ENCODE results near the gene TUBA1C. TPM values are rescaled to one million over a fixed set of nuclear protein-coding genes. Genes with fewer than 3 reads are reported as not detected.

Gene TUBA1C
- total RNA-seq (48.5 TPM), polyA plus RNA-seq (ENCODE audit: insufficient read depth in 1 of 8, insufficient read length in 8 of 8, low replicate concordance in 1 of 8) (100 to 1,000 TPM in 1 of 8 donors, 10 to 100 TPM in 7; 59.1 to 101 (median 84.0) TPM)
- long read RNA-seq, donor 1, transcript TUBA1C-201 (4 exons, 3,001 nt): major isoform, 6 of 409 reads
- long read RNA-seq, donor 1, partial matches to known transcripts: 255 of 409 reads
- long read RNA-seq, donor 1, other reads (novel, unspliced or antisense): 148 of 409 reads
- long read RNA-seq, donor 2, partial matches to known transcripts: 67 of 147 reads
- long read RNA-seq, donor 2, other reads (novel, unspliced or antisense): 78 of 147 reads
- long read RNA-seq, donor 3, transcript TUBA1C-201 (4 exons, 3,001 nt): major isoform, 13 of 1,075 reads
- long read RNA-seq, donor 3, partial matches to known transcripts: 452 of 1,075 reads
- long read RNA-seq, donor 3, other reads (novel, unspliced or antisense): 609 of 1,075 reads
- long read RNA-seq, donor 4, transcript TUBA1C-201 (4 exons, 3,001 nt): major isoform, 15 of 946 reads
- long read RNA-seq, donor 4, partial matches to known transcripts: 197 of 946 reads
- long read RNA-seq, donor 4, other reads (novel, unspliced or antisense): 733 of 946 reads
- long read RNA-seq, donor 5, transcript TUBA1C-201 (4 exons, 3,001 nt): major isoform, 66 of 328 reads
- long read RNA-seq, donor 5, partial matches to known transcripts: 41 of 328 reads
- long read RNA-seq, donor 5, other reads (novel, unspliced or antisense): 217 of 328 reads
- long read RNA-seq, donor 6, transcript TUBA1C-201 (4 exons, 3,001 nt): major isoform, 37 of 2,947 reads
- long read RNA-seq, donor 6, partial matches to known transcripts: 2,302 of 2,947 reads
- long read RNA-seq, donor 6, other reads (novel, unspliced or antisense): 607 of 2,947 reads
- long read RNA-seq, donor 7, transcript TUBA1C-201 (4 exons, 3,001 nt): major isoform, 37 of 318 reads
- long read RNA-seq, donor 7, partial matches to known transcripts: 61 of 318 reads
- long read RNA-seq, donor 7, other reads (novel, unspliced or antisense): 217 of 318 reads
- long read RNA-seq, donor 8, transcript TUBA1C-201 (4 exons, 3,001 nt): major isoform, 11 of 89 reads
- long read RNA-seq, donor 8, partial matches to known transcripts: 6 of 89 reads
- long read RNA-seq, donor 8, other reads (novel, unspliced or antisense): 72 of 89 reads
- long read RNA-seq, donor 9, transcript TUBA1C-201 (4 exons, 3,001 nt): major isoform, 24 of 515 reads
- long read RNA-seq, donor 9, partial matches to known transcripts: 417 of 515 reads
- long read RNA-seq, donor 9, other reads (novel, unspliced or antisense): 74 of 515 reads
- long read RNA-seq, donor 10, transcript TUBA1C-201 (4 exons, 3,001 nt): major isoform, 21 of 1,721 reads
- long read RNA-seq, donor 10, partial matches to known transcripts: 1,353 of 1,721 reads
- long read RNA-seq, donor 10, other reads (novel, unspliced or antisense): 347 of 1,721 reads
- long read RNA-seq, donor 11, transcript TUBA1C-201 (4 exons, 3,001 nt): major isoform, 12 of 446 reads
- long read RNA-seq, donor 11, partial matches to known transcripts: 335 of 446 reads
- long read RNA-seq, donor 11, other reads (novel, unspliced or antisense): 99 of 446 reads

DNA sequence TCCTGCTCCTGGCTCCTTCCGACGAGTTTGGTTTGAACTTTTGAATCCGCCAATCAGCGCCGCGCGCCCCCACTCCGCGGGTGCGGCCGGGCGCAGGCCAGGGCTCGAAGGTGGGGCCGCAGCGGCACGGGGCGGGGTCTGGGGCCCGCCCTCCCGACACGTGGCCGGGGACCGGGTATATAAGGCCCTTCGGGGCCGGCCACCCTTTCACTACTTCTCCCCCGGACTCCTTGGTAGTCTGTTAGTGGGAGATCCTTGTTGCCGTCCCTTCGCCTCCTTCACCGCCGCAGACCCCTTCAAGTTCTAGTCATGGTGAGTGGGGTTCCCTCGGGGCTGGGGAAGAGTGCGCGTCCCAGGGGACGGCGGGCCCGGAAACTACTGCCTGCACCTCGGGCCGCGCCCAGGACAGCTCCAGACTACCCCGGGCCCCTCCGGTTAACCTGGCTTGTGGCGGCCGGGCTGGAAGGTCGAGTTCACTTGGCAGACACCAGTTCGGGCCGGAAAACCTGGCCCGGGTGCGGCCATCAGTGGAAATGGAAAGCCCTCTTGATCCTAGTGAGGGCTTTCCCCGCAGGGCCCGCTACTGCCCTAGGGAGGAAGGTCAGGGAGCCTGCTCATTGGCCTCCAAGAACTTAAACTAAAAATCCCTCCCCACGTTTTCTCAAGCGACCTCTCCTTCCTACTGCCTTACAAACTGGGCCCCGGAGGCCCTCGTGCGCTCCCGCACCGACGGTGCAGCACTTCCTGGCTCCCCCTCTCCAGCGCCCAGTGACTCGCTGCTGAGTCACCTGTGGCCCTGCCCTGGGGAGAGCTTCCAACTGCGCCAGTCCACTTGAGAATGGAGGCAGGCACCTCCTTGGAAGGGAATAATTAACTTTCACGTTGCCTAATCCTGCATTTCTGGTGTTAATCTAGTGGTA is at the start of gene TUBA1C:
TSS of gene TUBA1C (plus strand) at position 210 of the 920 bp plus-strand sequence. CDS start at position 310, 100 bp downstream.
- H3K27ac ChIP-seq (ENCODE audit: low read length): peak within 1 kb of the TSS; percentile 89
- peaks cover 14% of the 10 kb centered on the region for H3K4me1 ChIP-seq (ENCODE audit: control insufficient read depth, insufficient read depth, low read length)
- no peaks in the 10 kb centered on the region for H3K9me3 ChIP-seq (replicated peaks; ENCODE audit: control insufficient read depth, low read depth, low read length)
- H3K27me3 ChIP-seq (ENCODE audit: control insufficient read depth, insufficient read depth, low read length): no peaks in the 10 kb centered on the region
- H3K36me3 ChIP-seq (ENCODE audit: control insufficient read depth, insufficient read depth, low read length): peaks cover 13% of the 10 kb centered on the region
- WGBS (ENCODE audit: insufficient coverage): under 1% methylated on average over 40 of the region's 61 CpGs
- H3K4me3 ChIP-seq (ENCODE audit: low read length): peak within 1 kb of the TSS; percentile 90
- peak; percentile 95 for DNase-seq

DNA sequence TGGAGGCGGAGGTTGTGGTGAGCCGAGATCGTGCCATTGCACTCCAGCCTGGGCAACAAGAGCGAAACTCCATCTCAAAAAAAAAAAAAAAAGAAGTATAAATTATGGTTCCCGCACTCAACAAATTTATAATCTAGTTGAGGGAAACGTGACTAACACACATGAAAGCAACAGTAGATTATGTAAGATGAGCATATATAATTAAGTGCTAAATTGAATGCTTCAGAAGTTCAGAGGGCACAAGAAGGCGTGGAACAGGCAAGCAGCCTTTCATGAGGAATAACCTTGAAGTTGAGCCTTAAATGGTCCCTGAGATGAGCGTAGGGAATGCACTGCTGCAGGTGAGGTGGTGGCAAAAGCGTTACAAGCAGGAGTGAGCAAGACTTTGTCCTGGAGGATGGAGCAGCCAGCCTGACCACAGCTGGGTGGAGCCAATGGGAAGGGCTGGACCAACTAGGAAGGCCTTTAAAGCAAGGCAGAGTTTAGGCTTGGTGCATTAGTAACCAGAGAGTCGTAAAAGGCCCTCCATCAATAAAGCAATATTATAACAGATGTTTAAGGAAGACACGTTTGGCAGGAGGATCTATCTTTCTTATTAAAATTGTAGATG is 45.4 kb upstream of the TUBA1C start:
- WGBS (ENCODE audit: insufficient coverage): 81% methylated on average over 3 of the region's 11 CpGs
- H3K4me3 ChIP-seq (ENCODE audit: low read length): no peak overlapping the region
- H3K9me3 ChIP-seq (replicated peaks; ENCODE audit: control insufficient read depth, low read depth, low read length): no peaks in the 10 kb centered on the region
- no peak overlapping the region for H3K27ac ChIP-seq (ENCODE audit: low read length)
- peaks cover 23% of the 10 kb centered on the region for H3K4me1 ChIP-seq (ENCODE audit: control insufficient read depth, insufficient read depth, low read length)
- no peaks in the 10 kb centered on the region for H3K36me3 ChIP-seq (ENCODE audit: control insufficient read depth, insufficient read depth, low read length)
- no peaks in the 10 kb centered on the region for H3K27me3 ChIP-seq (ENCODE audit: control insufficient read depth, insufficient read depth, low read length)
- DNase-seq: no peak

DNA sequence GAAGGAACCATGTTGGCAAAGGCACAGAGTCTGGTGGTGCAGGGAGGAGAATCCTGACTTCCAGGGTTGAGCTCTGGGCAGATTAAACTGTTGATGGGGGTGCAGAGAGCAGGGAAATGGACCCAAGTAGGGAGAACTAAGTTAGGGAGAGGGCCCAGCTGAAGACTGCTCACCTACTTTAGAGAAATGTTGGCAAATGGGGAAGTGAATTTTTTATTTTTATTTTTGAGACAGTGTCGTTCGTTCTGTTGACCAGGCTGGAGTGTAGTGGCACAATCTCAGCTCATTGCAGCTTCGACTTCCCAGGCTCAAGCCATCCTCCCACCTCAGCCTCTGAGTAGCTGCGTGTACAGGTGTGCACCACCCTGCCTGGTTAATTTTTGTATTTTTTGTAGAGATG is 43.9 kb upstream of the TUBA1C start:
- no CpG with 5 or more reads among the region's 4 CpGs for WGBS (ENCODE audit: insufficient coverage)
- peak overlapping the region; percentile 3 for H3K27ac ChIP-seq (ENCODE audit: low read length)
- DNase-seq: no peak

DNA sequence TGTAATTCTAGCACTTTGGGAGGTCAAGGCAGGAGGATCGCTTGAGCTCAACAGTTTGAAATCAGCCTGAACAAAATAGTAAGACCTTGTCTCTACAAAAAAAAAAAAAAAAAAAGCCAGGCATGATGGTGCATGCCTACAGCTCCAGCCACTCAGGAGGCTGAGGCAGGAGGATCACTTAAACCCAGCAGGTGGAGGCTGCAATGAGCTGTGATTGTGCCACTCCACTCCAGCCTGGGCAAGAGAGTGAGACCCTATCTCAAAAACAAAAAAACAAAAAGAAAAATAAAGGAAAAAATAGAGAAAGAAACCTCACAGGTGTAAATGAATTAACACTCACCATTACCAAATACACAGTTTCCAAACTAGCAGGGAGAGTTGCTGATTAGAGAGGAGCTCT is 41.8 kb upstream of the TUBA1C start:
- peaks cover 22% of the 10 kb centered on the region for H3K4me1 ChIP-seq (ENCODE audit: control insufficient read depth, insufficient read depth, low read length)
- H3K9me3 ChIP-seq (replicated peaks; ENCODE audit: control insufficient read depth, low read depth, low read length): no peaks in the 10 kb centered on the region
- no CpG with 5 or more reads among the region's 1 CpG for WGBS (ENCODE audit: insufficient coverage)
- no peaks in the 10 kb centered on the region for H3K27me3 ChIP-seq (ENCODE audit: control insufficient read depth, insufficient read depth, low read length)
- H3K27ac ChIP-seq (ENCODE audit: low read length): peak overlapping the region; percentile 96
- no peaks in the 10 kb centered on the region for H3K36me3 ChIP-seq (ENCODE audit: control insufficient read depth, insufficient read depth, low read length)
- H3K4me3 ChIP-seq (ENCODE audit: low read length): no peak overlapping the region
- DNase-seq: no peak

More for the DNA sequence above, 43.9 kb upstream of the TUBA1C start:
- H3K4me3 ChIP-seq (ENCODE audit: low read length): no peak overlapping the region
- no peaks in the 10 kb centered on the region for H3K36me3 ChIP-seq (ENCODE audit: control insufficient read depth, insufficient read depth, low read length)
- peaks cover 14% of the 10 kb centered on the region for H3K4me1 ChIP-seq (ENCODE audit: control insufficient read depth, insufficient read depth, low read length)
- H3K9me3 ChIP-seq (replicated peaks; ENCODE audit: control insufficient read depth, low read depth, low read length): no peaks in the 10 kb centered on the region
- no peaks in the 10 kb centered on the region for H3K27me3 ChIP-seq (ENCODE audit: control insufficient read depth, insufficient read depth, low read length)

DNA sequence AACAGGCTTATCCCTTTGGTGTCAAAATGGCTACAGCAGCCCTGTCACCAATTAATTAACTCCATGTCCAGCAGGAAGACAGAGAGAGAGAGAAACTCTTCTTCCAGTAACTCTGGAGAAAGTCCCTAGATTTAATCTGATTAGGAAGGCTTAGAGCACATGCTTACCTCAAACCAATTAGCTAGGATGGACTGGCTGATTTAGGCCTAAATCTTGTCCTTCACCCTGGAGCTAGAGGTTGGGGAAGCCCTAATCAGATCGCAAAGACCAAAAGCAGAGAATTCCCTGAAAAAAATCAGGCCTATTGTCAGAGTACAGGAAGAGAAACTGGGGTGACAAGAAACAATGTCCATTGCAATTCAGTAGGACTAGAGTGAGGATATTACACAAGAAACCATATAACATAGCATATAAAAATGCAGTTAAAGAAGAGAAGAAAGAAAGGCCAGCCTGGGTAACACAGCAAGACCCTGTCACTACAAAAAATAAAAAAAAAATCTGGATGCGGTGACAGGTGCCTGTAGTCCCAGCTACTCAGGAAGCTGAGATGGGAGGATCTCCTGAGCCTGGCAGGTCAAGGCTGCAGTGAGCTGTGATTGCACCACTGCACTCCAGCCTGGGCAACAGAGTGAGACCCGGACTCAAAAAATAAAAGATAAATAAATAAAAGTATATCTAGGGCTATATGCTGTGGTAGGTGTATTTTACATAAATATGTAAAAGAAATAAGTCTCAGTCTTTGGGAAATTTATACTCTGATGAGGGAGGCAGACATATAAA is 41.1 kb upstream of the TUBA1C start:
- Histone ChIP-seq H3K27me3 (ENCODE audit: control insufficient read depth, insufficient read depth, low read length) (no peaks in the 10 kb centered on the region), H3K4me1 (ENCODE audit: control insufficient read depth, insufficient read depth, low read length) (peaks cover 22% of the 10 kb centered on the region), H3K4me3 (ENCODE audit: low read length) (no peak overlapping the region), H3K27ac (ENCODE audit: low read length) (peak overlapping the region; percentile 96), H3K36me3 (ENCODE audit: control insufficient read depth, insufficient read depth, low read length) (no peaks in the 10 kb centered on the region), H3K9me3 (replicated peaks; ENCODE audit: control insufficient read depth, low read depth, low read length) (no peaks in the 10 kb centered on the region)
- 100% methylated on average over 1 of the region's 3 CpGs for WGBS (ENCODE audit: insufficient coverage)
- no peak for DNase-seq

DNA sequence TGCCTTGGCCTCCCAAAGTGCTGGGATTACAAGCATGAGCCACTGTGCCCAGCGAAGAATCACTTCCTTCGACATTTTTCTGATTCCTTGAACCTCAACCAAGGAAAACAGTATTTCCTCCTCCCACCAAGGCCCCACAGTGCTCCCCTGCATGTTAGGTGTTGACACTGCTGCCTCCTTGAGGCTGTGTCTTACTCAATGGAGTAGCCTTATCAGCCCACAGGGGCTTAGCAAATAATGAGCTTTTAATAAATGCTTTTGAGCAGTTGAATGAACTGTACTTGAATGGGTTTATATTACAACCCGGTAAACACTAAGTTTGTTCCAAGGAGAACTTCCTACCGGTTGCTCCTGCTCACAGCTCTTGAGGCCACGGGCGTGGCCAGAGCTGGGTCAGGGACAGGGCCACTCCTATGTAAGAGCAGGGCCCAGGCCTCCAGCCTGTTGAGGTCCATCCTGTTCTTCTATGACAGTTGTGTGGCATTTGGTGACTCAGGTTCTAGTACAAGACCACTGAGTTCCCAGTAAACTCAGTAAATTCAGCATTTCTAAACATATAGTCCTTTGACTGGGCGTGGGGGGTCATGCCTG is 39.2 kb upstream of the TUBA1C start:
- Histone ChIP-seq H3K27me3 (ENCODE audit: control insufficient read depth, insufficient read depth, low read length) (no peaks in the 10 kb centered on the region), H3K4me1 (ENCODE audit: control insufficient read depth, insufficient read depth, low read length) (peaks cover 28% of the 10 kb centered on the region), H3K4me3 (ENCODE audit: low read length) (no peak overlapping the region), H3K27ac (ENCODE audit: low read length) (no peak overlapping the region), H3K36me3 (ENCODE audit: control insufficient read depth, insufficient read depth, low read length) (no peaks in the 10 kb centered on the region), H3K9me3 (replicated peaks; ENCODE audit: control insufficient read depth, low read depth, low read length) (no peaks in the 10 kb centered on the region)
- WGBS (ENCODE audit: insufficient coverage): 69% methylated on average over 2 of the region's 7 CpGs
- DNase-seq: no peak

DNA sequence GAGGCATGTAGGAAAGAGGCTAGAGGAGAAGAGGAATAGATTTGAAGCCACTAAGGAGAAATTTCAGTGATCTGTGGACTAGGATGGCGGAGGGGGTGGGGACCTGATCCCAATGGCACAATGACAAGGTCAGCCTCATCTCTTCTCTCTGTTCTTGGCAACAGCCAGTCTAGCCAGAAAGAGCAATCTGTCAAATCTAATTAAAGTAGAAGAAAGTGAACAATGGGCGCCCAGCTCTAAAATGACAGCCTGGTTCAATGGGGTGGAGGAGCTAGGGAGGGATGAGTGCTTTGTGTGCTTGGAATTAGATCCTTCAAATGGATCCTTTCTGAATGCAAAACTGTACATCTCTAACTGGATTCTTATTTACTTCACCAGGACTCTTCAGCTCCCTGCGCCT is 37.2 kb upstream of the TUBA1C start:
- no peak overlapping the region for H3K27ac ChIP-seq (ENCODE audit: low read length)
- H3K9me3 ChIP-seq (replicated peaks; ENCODE audit: control insufficient read depth, low read depth, low read length): no peaks in the 10 kb centered on the region
- no peaks in the 10 kb centered on the region for H3K36me3 ChIP-seq (ENCODE audit: control insufficient read depth, insufficient read depth, low read length)
- no peaks in the 10 kb centered on the region for H3K27me3 ChIP-seq (ENCODE audit: control insufficient read depth, insufficient read depth, low read length)
- H3K4me1 ChIP-seq (ENCODE audit: control insufficient read depth, insufficient read depth, low read length): peaks cover 39% of the 10 kb centered on the region
- no peak overlapping the region for H3K4me3 ChIP-seq (ENCODE audit: low read length)
- DNase-seq: no peak
- no CpG with 5 or more reads among the region's 3 CpGs for whole genome bisulfite sequencing (ENCODE audit: insufficient coverage)

DNA sequence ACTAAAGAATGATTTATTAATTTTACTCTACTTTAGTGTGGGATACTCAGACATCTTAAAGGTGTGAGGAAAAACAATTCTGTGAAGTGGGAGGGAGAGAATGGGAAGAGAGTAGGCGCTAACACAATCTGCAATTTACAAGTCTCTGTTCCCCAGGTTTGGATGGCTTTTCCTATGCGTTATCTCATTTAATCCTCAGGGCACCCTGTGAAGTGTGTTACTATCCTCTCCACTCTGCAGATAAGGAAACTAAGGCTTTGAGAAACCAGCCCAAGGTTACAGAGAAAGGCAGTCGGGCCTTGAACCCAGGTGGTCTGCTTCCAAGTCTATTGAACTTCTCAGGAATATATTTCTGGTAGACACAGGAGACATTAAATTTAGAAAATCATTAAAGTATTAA is 36.2 kb upstream of the TUBA1C start:
- Histone ChIP-seq H3K27me3 (ENCODE audit: control insufficient read depth, insufficient read depth, low read length) (no peaks in the 10 kb centered on the region), H3K27ac (ENCODE audit: low read length) (no peak overlapping the region), H3K4me1 (ENCODE audit: control insufficient read depth, insufficient read depth, low read length) (peaks cover 39% of the 10 kb centered on the region), H3K36me3 (ENCODE audit: control insufficient read depth, insufficient read depth, low read length) (no peaks in the 10 kb centered on the region), H3K9me3 (replicated peaks; ENCODE audit: control insufficient read depth, low read depth, low read length) (no peaks in the 10 kb centered on the region), H3K4me3 (ENCODE audit: low read length) (no peak overlapping the region)
- no CpG with 5 or more reads among the region's 3 CpGs for WGBS (ENCODE audit: insufficient coverage)
- no peak for DNase-seq

Data from muscle of leg (tissue), 16 donors.